HG03457 (cell line): Measurements from ENCODE around the gene MSH4.
"Not testable (repeated sequence)": the region's sequence is repeated elsewhere in the genome, so short reads cannot be mapped to it uniquely, and the experiment has no call there.

Experiments
- ATAC-seq: cut with Tn5 transposase; IDR thresholded peaks from one replicate; pipeline ENCODE4 v1.9.1; 2021; ENCODE audit warnings: moderate number of reproducible peaks; ENCODE audit not compliant: unreplicated experiment

MSH4 gene

GRCh38 chr1:75932304-75932703, 135.6 kb downstream of the MSH4 start, which contains the start of gene ASB17:
Gene ASB17, minus strand, starts transcription at chr1:75932404. Its CDS starts 113 bp downstream, at chr1:75932291.
- no peak for ATAC-seq

GRCh38 chr1:75937034-75937433, 140.4 kb downstream of the MSH4 start:
- no peak for ATAC-seq

- ATAC-seq = not testable (repeated sequence)
These were observed 146.4 kb downstream of the MSH4 start for GRCh38 chr1:75943037-75943436.

- no peak for ATAC-seq
These were observed 153.5 kb downstream of the MSH4 start for GRCh38 chr1:75950176-75950575.

- ATAC-seq = no peak
These were observed 155.3 kb downstream of the MSH4 start for GRCh38 chr1:75952016-75952415.

- no peak for ATAC-seq
These were observed 156.8 kb downstream of the MSH4 start for GRCh38 chr1:75953461-75953860.

- no peak for ATAC-seq
These were observed 157.9 kb downstream of the MSH4 start for GRCh38 chr1:75954586-75954985.
